Measurements from ENCODE around the gene SCPEP1.

DNA sequence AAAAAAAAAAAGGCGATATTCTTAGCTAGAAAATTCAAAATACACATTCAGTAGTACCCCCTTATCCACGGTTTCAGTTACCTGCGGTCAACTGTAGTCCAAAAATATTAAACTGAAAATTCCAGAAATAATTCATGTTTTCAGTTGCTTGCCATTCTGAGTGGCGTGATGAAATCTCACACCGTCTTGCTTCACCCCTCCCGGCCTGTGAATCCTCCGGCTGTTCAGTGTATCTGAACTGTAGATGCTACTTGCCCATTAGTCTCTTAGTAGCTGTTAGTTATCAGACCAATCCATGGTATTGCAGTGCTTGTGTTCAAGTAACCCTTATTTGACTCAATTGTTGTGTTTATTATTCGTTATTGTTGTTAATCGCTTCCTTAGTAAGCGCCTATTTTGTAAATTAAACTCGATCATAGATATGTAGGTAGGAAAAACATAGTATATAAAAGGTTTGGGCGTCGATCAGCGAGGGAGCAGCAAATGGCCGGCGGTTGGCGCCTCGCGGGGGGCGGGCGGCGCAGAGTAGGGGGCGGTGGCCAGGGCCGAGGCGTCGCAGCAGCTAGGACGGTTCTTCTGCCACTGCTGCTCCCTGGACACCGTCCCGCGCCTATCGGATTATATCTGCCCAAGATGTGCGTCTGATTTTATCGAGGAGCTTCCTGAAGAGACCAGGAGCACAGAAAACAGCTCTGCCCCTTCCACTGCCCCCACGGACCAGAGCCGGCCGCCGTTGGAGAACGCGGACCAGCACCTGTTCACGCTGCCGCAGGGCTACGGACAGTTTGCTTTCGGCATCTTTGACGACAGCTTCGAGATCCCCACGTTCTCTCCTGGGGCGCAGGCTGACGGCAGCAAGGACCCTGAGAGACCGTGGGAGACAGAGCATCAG lies 67.3 kb downstream of the SCPEP1 start:
- TF ChIP-seq, protein P1, sequence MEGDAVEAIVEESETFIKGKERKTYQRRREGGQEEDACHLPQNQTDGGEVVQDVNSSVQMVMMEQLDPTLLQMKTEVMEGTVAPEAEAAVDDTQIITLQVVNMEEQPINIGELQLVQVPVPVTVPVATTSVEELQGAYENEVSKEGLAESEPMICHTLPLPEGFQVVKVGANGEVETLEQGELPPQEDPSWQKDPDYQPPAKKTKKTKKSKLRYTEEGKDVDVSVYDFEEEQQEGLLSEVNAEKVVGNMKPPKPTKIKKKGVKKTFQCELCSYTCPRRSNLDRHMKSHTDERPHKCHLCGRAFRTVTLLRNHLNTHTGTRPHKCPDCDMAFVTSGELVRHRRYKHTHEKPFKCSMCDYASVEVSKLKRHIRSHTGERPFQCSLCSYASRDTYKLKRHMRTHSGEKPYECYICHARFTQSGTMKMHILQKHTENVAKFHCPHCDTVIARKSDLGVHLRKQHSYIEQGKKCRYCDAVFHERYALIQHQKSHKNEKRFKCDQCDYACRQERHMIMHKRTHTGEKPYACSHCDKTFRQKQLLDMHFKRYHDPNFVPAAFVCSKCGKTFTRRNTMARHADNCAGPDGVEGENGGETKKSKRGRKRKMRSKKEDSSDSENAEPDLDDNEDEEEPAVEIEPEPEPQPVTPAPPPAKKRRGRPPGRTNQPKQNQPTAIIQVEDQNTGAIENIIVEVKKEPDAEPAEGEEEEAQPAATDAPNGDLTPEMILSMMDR (IDR thresholded peaks at IDR 0.05; ENCODE audit: insufficient read depth, low read length, poor library complexity, severe bottlenecking): no peak
- TF ChIP-seq EZH2phosphoT487 (conservative IDR thresholded peaks at IDR 0.05; ENCODE audit: low read length): no peak

Data from SU-DHL-6 (cell line).